OCI-LY7 (cell line): ENCODE results near the gene ADAM22.

Experiments
- CTCF ChIP-seq: fragments of 200-600 bp; sonication (generic); conservative IDR thresholded peaks from 2 replicates; pipeline ENCODE4 v1.5.1; 2014; ENCODE audit warnings: mild to moderate bottlenecking, antibody characterized with exemption, low read length, moderate library complexity, mixed read lengths
- EZH2phosphoT487 ChIP-seq: fragments of 200-600 bp; sonication (generic); IDR thresholded peaks from 2 replicates; pipeline ENCODE4 v1.6.1; 2018; ENCODE audit warnings: low read depth, borderline replicate concordance, mild to moderate bottlenecking, mixed run types, antibody characterized with exemption, low read length, moderate library complexity, mixed read lengths

- no peak for TF ChIP-seq CTCF
- no peak for TF ChIP-seq EZH2phosphoT487
These were observed 250.8 kb downstream of the ADAM22 start for GRCh38 chr7:88184848-88185304.
